GM04504 (cell line): ENCODE measurements around the gene EPB41L3.
"Not testable (repeated sequence)": the region's sequence is repeated elsewhere in the genome, so short reads cannot be mapped to it uniquely, and the experiment has no call there.

ENCODE experiments used
- DNase-seq: peaks from one replicate; pipeline ENCODE4 v3.0.0-alpha.2; 2012; ENCODE audit warnings: low read depth

Gene EPB41L3

DNA sequence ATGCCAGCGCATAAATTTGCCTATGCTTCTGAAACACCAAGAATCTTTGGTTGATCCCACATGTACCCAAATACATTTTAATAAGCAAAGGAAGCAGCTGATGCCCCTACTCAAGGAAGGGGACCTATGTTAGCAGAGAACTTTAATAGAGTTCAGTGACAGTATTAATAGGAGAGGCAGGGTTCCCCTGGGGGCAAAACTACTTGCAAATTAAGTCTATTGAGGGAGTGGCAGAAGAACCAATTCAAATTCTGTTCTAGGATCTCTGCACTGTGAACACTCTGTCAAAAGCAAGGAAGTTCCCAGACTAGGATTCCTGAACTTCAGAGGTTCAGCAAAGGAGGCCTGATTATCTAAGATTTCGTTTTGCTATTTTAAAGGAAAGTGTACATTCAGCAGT lies 47.5 kb downstream of the EPB41L3 start:
- DNase-seq, result no peak

GRCh38 chr18:5490753-5491480 lies 52.9 kb downstream of the EPB41L3 start:
- no peak for DNase-seq

DNA sequence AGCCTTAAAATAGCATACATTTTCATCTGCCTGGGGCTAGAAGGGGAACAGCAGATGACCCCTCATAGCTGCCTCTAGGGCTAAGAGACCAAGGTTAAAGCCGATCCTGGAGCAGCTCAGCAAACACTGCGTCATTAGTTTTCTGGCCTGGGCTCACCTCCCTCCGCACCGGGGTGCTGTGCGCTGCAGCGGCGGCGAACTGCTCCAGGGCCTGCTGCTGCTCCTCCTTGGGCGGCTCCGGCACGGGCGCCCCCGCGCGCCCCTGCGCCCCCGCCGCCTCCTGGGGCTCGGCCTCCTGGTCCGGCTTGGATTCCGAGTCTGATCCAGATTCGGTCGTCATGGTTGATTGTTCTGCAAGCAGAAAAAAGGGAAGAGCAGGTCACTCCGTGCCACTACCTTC lies 55.0 kb downstream of the EPB41L3 start:
- DNase-seq, result no peak

DNA sequence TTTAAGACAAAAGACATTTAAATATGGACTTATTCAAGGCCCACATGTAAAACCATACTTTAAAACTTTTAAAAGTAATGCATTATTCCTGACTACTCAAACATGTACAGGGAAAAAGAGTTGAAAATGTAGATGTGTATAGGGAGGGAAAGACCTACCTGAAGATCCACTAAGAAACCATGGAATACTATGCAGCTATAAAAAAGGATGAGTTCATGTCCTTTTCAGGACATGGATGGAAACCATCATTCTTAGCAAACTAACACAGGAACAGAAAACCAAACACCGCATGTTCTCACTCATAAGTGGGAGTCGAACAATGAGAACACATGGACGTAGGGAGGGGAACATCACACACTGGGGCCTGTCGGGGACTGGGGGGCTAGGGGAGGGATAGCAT lies 55.8 kb downstream of the EPB41L3 start:
- DNase-seq, result not testable (repeated sequence)

DNA sequence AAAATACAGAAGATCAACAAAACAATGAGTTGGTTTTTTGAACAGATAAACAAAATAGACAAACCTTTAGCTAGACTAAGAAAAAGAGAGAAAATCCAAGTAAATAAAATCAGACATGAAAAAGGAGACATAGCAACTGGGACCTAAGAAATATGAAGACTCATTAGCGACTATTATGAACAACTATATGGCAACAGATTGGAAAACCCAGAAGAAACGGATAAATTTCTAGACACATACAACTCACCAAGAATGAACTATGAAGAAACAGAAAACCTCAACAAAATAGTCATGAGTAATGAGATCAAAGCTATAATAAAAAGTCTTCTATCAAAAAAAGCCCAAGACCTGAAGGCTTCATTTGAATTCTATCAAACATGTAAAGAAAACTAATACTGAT lies 59.3 kb downstream of the EPB41L3 start:
- no peak for DNase-seq

DNA sequence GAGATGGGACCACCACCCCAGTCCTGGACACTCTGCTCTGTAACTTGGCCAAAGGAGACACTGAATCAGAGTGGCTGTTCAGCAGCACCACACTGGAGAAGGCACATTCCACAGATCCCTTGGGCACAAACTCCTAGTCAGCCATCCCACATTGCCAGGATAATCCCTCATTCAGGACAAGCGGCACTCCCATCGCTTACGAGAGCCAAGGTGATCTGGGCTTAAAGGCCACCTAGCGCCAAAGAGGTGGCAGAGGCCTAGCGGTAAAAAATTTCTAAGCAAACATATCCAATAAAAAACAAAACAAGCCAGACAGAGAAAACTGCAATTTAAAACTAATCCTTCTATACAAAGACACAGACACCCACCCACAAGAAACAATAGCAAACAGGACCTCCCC lies 62.2 kb downstream of the EPB41L3 start:
- DNase-seq, result no peak

DNA sequence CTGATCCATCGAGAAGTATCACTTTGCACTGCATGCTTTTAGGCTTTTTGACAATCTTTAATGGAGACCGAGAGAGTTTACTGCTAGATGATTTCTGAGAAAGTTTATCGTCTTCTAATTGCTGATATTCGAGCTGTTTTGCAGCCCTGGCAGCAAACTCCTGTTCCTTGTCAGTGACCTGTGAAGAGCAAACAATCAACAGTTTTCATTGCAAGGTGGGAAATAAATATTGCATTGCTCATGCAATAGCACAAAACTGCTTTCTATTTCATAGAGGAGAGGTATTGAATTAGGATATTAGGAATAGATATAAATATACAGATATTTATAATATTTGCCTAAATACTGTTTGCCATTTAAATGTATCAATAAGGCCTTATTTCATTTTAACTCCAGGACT lies 65.5 kb downstream of the EPB41L3 start:
- no peak for DNase-seq

- no peak for DNase-seq
Measured at GRCh38 chr18:5476961-5477800, 66.6 kb downstream of the EPB41L3 start.

GRCh38 chr18:5475267-5475666 lies 68.5 kb downstream of the EPB41L3 start:
- no peak for DNase-seq

- DNase-seq, result no peak
Measured at GRCh38 chr18:5469340-5469739, 74.5 kb downstream of the EPB41L3 start.

DNA sequence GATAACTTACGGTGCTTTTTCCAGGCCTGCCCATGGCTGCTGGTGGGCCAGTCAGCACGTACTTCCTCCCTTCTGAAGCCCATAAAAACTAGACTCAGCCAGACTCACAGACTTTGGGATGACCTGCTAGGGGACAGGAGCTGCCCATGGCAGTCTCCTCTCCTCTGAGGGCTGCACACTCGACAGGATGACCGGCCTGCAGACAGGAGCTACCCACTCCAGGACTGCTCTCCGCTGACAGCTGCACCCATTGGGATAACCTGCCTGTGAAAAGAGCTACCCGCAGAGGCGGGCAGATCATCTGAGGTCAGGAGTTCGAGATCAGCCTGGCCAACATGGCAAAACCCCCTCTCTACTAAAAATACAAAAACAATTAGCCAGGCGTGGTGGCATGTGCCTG lies 75.4 kb downstream of the EPB41L3 start:
- no peak for DNase-seq

- no peak for DNase-seq
Measured at GRCh38 chr18:5467671-5468070, 76.1 kb downstream of the EPB41L3 start.

DNA sequence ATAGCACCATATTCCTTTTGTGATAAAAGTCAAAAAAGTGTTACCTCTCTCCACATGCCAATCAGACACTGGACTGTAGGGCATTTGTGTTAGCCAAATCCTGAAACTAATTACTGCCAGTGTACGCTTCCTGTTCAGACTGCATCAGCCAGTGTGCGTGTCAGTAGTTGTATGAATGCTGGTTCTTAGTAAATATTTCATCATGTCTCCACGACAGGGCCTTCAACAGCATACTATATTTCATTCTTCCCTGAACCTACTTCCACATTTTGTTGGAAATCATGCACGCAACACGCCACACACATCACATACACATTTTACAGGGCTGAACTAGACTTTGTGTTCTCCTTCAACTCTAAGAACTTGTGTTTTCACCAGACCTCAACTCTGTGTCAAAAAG lies 77.5 kb downstream of the EPB41L3 start:
- DNase-seq, result no peak

DNA sequence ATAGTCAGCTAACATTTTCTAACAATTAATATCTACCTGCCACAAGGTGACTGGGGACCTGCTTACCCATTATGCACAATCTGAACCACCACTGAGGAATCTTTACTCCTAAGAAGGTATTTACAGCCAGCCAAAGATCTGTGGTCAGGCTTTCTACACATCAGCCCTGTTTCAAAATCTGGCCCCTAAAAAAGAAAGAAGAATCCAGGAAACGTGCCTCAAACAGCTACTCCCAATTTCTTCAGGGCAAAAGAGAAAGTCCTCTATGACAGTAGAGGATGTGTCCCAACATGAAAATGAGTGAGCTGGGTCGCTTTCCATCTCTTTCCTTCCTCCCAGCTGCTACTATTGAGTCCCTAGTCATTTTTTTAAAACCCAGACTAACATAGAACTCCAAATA lies 79.5 kb downstream of the EPB41L3 start:
- DNase-seq, result no peak

- no peak for DNase-seq
Measured at GRCh38 chr18:5463831-5464230, 80.0 kb downstream of the EPB41L3 start.

GRCh38 chr18:5463390-5463789 lies 80.4 kb downstream of the EPB41L3 start:
- peak; percentile 82 for DNase-seq

- DNase-seq, result no peak
Measured at GRCh38 chr18:5462227-5462626, 81.6 kb downstream of the EPB41L3 start.

GRCh38 chr18:5461041-5461440 lies 82.8 kb downstream of the EPB41L3 start:
- no peak for DNase-seq

GRCh38 chr18:5457462-5457957 lies 86.3 kb downstream of the EPB41L3 start:
- DNase-seq, result no peak

GRCh38 chr18:5456577-5457461 lies 87.0 kb downstream of the EPB41L3 start:
- DNase-seq, result no peak

- DNase-seq, result no peak
Measured at GRCh38 chr18:5455674-5456073, 88.1 kb downstream of the EPB41L3 start.

GRCh38 chr18:5452943-5453443 lies 90.8 kb downstream of the EPB41L3 start:
- no peak for DNase-seq
